H9 (cell line): ENCODE measurements around the gene SLC27A1. TPM values are rescaled to one million over a fixed set of nuclear protein-coding genes. Genes with fewer than 3 reads are reported as not detected.

Experiments used
- DNase-seq: peaks from one replicate; pipeline ENCODE4 v3.0.0-alpha.2; 2017
- H2AFZ ChIP-seq: one replicate; pipeline ENCODE4 v1.6.1; 2013; ENCODE audit warnings: mild to moderate bottlenecking, low read length, control low read depth, moderate library complexity
- H2AK5ac ChIP-seq: 2 replicates; pipeline ENCODE4 v1.6.1; 2013; ENCODE audit warnings: low read length, control low read depth, mixed read lengths; ENCODE audit not compliant: insufficient read length
- H2BK120ac ChIP-seq: one replicate; pipeline ENCODE4 v1.6.1; 2013; ENCODE audit warnings: low read depth, mild to moderate bottlenecking, low read length, control low read depth, inconsistent platforms; ENCODE audit not compliant: poor library complexity, severe bottlenecking
- H2BK12ac ChIP-seq: 2 replicates; pipeline ENCODE4 v1.6.1; 2013; ENCODE audit warnings: low read length, control low read depth, mixed read lengths, low read depth; ENCODE audit not compliant: insufficient read length
- H2BK15ac ChIP-seq: 2 replicates; pipeline ENCODE4 v1.6.1; 2013; ENCODE audit warnings: low read depth, low read length, control low read depth
- H2BK20ac ChIP-seq: one replicate; pipeline ENCODE4 v1.6.1; 2013; ENCODE audit warnings: low read depth, mild to moderate bottlenecking, low read length, control low read depth, inconsistent platforms; ENCODE audit not compliant: poor library complexity, severe bottlenecking
- H2BK5ac ChIP-seq: 2 replicates; pipeline ENCODE4 v1.6.1; 2013; ENCODE audit warnings: low read length, control low read depth, mixed read lengths; ENCODE audit not compliant: insufficient read length
- H3K14ac ChIP-seq: 2 replicates; pipeline ENCODE4 v1.6.1; 2013; ENCODE audit warnings: low read length, control low read depth; ENCODE audit not compliant: insufficient read depth
- H3K18ac ChIP-seq: 2 replicates; pipeline ENCODE4 v1.6.1; 2013; ENCODE audit warnings: low read depth, mild to moderate bottlenecking, mixed read lengths, low read length, control low read depth; ENCODE audit not compliant: insufficient read length
- H3K23ac ChIP-seq: 2 replicates; pipeline ENCODE4 v1.6.1; 2013; ENCODE audit warnings: low read length, control low read depth, mixed read lengths, low read depth; ENCODE audit not compliant: insufficient read length
- H3K23me2 ChIP-seq: 2 replicates; pipeline ENCODE4 v1.6.1; 2013; ENCODE audit warnings: low read depth, mild to moderate bottlenecking, mixed read lengths, low read length, control low read depth; ENCODE audit not compliant: insufficient read length, poor library complexity, severe bottlenecking
- H3K27ac ChIP-seq: 2 replicates; pipeline ENCODE4 v1.5.1; 2013; ENCODE audit warnings: low read length, control low read depth, mixed read lengths, low read depth; ENCODE audit not compliant: insufficient read length
- H3K27me3 ChIP-seq: 2 replicates; pipeline ENCODE4 v1.6.1; 2013; ENCODE audit warnings: low read length, control low read depth, inconsistent platforms; ENCODE audit not compliant: insufficient read depth
- H3K4ac ChIP-seq: 2 replicates; pipeline ENCODE4 v1.6.1; 2013; ENCODE audit warnings: low read depth, mild to moderate bottlenecking, control low read depth, inconsistent platforms, low read length, moderate library complexity
- H3K4me1 ChIP-seq: 2 replicates; pipeline ENCODE4 v1.6.1; 2013; ENCODE audit warnings: low read length, control low read depth, inconsistent platforms; ENCODE audit not compliant: insufficient read depth
- H3K4me2 ChIP-seq: 2 replicates; pipeline ENCODE4 v1.6.1; 2013; ENCODE audit warnings: low read length, control low read depth, mixed read lengths; ENCODE audit not compliant: insufficient read length, insufficient read depth
- H3K56ac ChIP-seq: 2 replicates; pipeline ENCODE4 v1.6.1; 2013; ENCODE audit warnings: low read depth, mild to moderate bottlenecking, mixed read lengths, low read length, control low read depth; ENCODE audit not compliant: insufficient read length
- H3K79me1 ChIP-seq: 2 replicates; pipeline ENCODE4 v1.6.1; 2013; ENCODE audit warnings: low read depth, mild to moderate bottlenecking, moderate library complexity, low read length, control low read depth, inconsistent platforms; ENCODE audit not compliant: insufficient read depth, poor library complexity, severe bottlenecking
- H3K79me2 ChIP-seq: 2 replicates; pipeline ENCODE4 v1.6.1; 2013; ENCODE audit warnings: low read length, control low read depth, inconsistent platforms; ENCODE audit not compliant: insufficient read depth
- H3K9ac ChIP-seq: 2 replicates; pipeline ENCODE4 v1.6.1; 2013; ENCODE audit warnings: low read length, control low read depth, mixed read lengths; ENCODE audit not compliant: insufficient read length; ENCODE audit errors: extremely low read depth
- H3K9me3 ChIP-seq: one replicate; pipeline ENCODE4 v1.6.1; 2013; ENCODE audit warnings: low read depth, low read length, inconsistent platforms; ENCODE audit not compliant: control insufficient read depth
- H3T11ph ChIP-seq: one replicate; pipeline ENCODE4 v1.6.1; 2013; ENCODE audit warnings: mild to moderate bottlenecking, low read length, control low read depth, inconsistent platforms
- H4K20me1 ChIP-seq: one replicate; pipeline ENCODE4 v1.6.1; 2013; ENCODE audit not compliant: control insufficient read depth, insufficient read length, insufficient read depth
- H4K5ac ChIP-seq: 2 replicates; pipeline ENCODE4 v1.6.1; 2013; ENCODE audit warnings: low read depth, mild to moderate bottlenecking, mixed read lengths, low read length, control low read depth; ENCODE audit not compliant: insufficient read length
- H4K8ac ChIP-seq: replicated peaks from 2 replicates; pipeline ENCODE4 v1.6.1; 2013; ENCODE audit warnings: low read length, control low read depth, mixed read lengths, low read depth; ENCODE audit not compliant: insufficient read length
- H4K91ac ChIP-seq: 2 replicates; pipeline ENCODE4 v1.6.1; 2013; ENCODE audit warnings: low read depth, mild to moderate bottlenecking, moderate library complexity, mixed read lengths, low read length, control low read depth; ENCODE audit not compliant: insufficient read length
- H3K27ac Mint-ChIP-seq, 3 experiments: 2 replicates in 2 of 3; 3 replicates in 1 of 3; pipeline ENCODE4 v1.8.0; 2020 to 2021; ENCODE audit warnings: mixed read lengths in 3 of 3, mild to moderate bottlenecking in 1 of 3, moderate library complexity in 1 of 3
- H3K27me3 Mint-ChIP-seq: 2 replicates; pipeline ENCODE4 v1.8.0; 2021; ENCODE audit warnings: low read depth, mild to moderate bottlenecking, moderate library complexity, mixed read lengths
- H3K36me3 Mint-ChIP-seq, 3 experiments: 2 replicates in 2 of 3; 3 replicates in 1 of 3; pipeline ENCODE4 v1.8.0; 2020 to 2021; ENCODE audit warnings: low read depth in 3 of 3, mixed read lengths in 3 of 3; ENCODE audit not compliant: insufficient read depth in 1 of 3
- H3K4me1 Mint-ChIP-seq, 2 experiments: 2 replicates each; pipeline ENCODE4 v1.8.0; 2020; ENCODE audit warnings: mixed read lengths in 2 of 2
- H3K4me3 Mint-ChIP-seq, 2 experiments: 2 replicates in 1 of 2; 3 replicates in 1 of 2; pipeline ENCODE4 v1.8.0; 2020 to 2021; ENCODE audit warnings: mild to moderate bottlenecking in 2 of 2, mixed read lengths in 2 of 2, moderate library complexity in 1 of 2
- H3K9me3 Mint-ChIP-seq, 2 experiments: 2 replicates in 1 of 2; 3 replicates in 1 of 2; pipeline ENCODE4 v1.8.0; 2020; ENCODE audit warnings: mild to moderate bottlenecking in 2 of 2, mixed read lengths in 2 of 2, moderate library complexity in 1 of 2
- WGBS: extraction: QIAGEN DNeasy Blood & Tissue Kit; methylation state at CpG from one replicate; pipeline ENCODE4 v1.1.7; 2013; ENCODE audit warnings: missing lambda C conversion rate, low lambda C conversion rate, mixed read lengths; ENCODE audit not compliant: insufficient read length; ENCODE audit errors: extremely low coverage; 5-methylcytosine and 5-hydroxymethylcytosine counted together
- total RNA-seq: library from RNA; stranded (reverse); gene quantifications from 2 replicates; pipeline ENCODE4 v1.2.1, GENCODE V29; 2021
- TF ChIP-seq, protein P1 (sequence below): fragments of 200-600 bp; sonication (generic); conservative IDR thresholded peaks from 3 replicates; pipeline ENCODE4 v1.8.0; 2021; ENCODE audit warnings: antibody characterized with exemption, mild to moderate bottlenecking

SLC27A1 gene
- total RNA-seq, 1 experiment from 2014 or later = 6.4 TPM

DNA sequence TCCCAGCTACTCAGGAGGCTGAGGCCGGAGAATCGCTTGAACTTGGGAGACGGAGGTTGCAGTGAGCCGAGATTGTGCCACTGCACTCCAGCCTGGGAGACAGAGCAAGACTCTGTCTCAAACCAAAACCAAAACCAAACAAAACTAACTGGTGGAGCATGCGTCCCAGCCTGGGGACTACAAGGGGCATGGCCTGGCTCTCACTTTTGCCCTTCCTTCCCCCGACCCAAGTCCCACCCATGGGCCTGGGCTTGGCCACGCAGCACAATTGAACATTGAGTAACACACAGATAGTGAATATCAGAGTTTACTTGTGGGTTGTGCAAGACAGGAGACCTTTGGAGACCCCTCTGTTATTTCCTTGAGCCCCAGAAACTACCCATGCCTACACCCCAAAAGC lies 35.1 kb upstream of the SLC27A1 start:
- no peaks in the 10 kb centered on the region for H4K20me1 ChIP-seq
- no peak overlapping the region for H4K8ac ChIP-seq
- no peaks in the 10 kb centered on the region for H3K4me1 ChIP-seq
- no peak overlapping the region for H3K4ac ChIP-seq
- H3K27me3 ChIP-seq = no peaks in the 10 kb centered on the region
- H2AFZ ChIP-seq = no peak overlapping the region
- no peak overlapping the region for H3K9ac ChIP-seq
- no peaks in the 10 kb centered on the region for H3K23me2 ChIP-seq
- no peak overlapping the region for H3K56ac ChIP-seq
- no peak overlapping the region for H3K4me3 Mint-ChIP-seq
- no peak overlapping the region for H3T11ph ChIP-seq
- H3K27ac ChIP-seq = no peak overlapping the region
- WGBS = no CpG with 5 or more reads among the region's 7 CpGs
- no peak overlapping the region for H3K18ac ChIP-seq
- no peak overlapping the region for H2BK120ac ChIP-seq
- H2AK5ac ChIP-seq = no peak overlapping the region
- H3K14ac ChIP-seq = no peak overlapping the region
- TF ChIP-seq, protein P1, sequence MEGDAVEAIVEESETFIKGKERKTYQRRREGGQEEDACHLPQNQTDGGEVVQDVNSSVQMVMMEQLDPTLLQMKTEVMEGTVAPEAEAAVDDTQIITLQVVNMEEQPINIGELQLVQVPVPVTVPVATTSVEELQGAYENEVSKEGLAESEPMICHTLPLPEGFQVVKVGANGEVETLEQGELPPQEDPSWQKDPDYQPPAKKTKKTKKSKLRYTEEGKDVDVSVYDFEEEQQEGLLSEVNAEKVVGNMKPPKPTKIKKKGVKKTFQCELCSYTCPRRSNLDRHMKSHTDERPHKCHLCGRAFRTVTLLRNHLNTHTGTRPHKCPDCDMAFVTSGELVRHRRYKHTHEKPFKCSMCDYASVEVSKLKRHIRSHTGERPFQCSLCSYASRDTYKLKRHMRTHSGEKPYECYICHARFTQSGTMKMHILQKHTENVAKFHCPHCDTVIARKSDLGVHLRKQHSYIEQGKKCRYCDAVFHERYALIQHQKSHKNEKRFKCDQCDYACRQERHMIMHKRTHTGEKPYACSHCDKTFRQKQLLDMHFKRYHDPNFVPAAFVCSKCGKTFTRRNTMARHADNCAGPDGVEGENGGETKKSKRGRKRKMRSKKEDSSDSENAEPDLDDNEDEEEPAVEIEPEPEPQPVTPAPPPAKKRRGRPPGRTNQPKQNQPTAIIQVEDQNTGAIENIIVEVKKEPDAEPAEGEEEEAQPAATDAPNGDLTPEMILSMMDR = no peak
- no peak overlapping the region for H4K5ac ChIP-seq
- H2BK15ac ChIP-seq = no peak overlapping the region
- no peak for DNase-seq
- H2BK20ac ChIP-seq = no peak overlapping the region
- peaks cover 0 to 6% (median 0%) of the 10 kb centered on the region in 3 experiments; a peak in 1 of 7 replicates for H3K36me3 Mint-ChIP-seq
- no peaks in the 10 kb centered on the region for H3K9me3 Mint-ChIP-seq
- peaks cover 1% of the 10 kb centered on the region; the same call in 1 of the 2 replicates for H3K27me3 Mint-ChIP-seq
- no peak overlapping the region for H2BK12ac ChIP-seq
- no peaks in the 10 kb centered on the region for H3K79me1 ChIP-seq
- no peaks in the 10 kb centered on the region for H3K9me3 ChIP-seq
- H2BK5ac ChIP-seq = no peak overlapping the region
- H3K23ac ChIP-seq = no peak overlapping the region
- no peak overlapping the region for H3K27ac Mint-ChIP-seq
- H4K91ac ChIP-seq = no peak overlapping the region
- no peaks in the 10 kb centered on the region for H3K79me2 ChIP-seq
- no peaks in the 10 kb centered on the region for H3K4me1 Mint-ChIP-seq
- no peak overlapping the region for H3K4me2 ChIP-seq
